Endothelial cell of umbilical vein (primary cell): ENCODE results near the gene MRPL2. TPM values are rescaled to one million over a fixed set of nuclear protein-coding genes. Genes with fewer than 3 reads are reported as not detected.

ENCODE experiments used
- BruUV-seq: library from RNA; stranded (reverse); fragments of 400-500 nt; replicated peaks from 2 replicates; lab custom pipeline; 2021; lab: Mats Ljungman, UMichigan
- CTCF ChIA-PET: fragments of 300-600, 350-600 bp; sonication (Branson Sonifier 250); formaldehyde crosslinking; loops from one replicate; lab custom pipeline; 2021; ENCODE audit warnings: antibody characterized with exemption, inconsistent platforms; lab: Charles Lee
- POLR2A ChIA-PET: fragments of 300-600, 350-600 bp; sonication (Branson Sonifier 250); formaldehyde crosslinking; loops from one replicate; lab custom pipeline; 2021; ENCODE audit warnings: antibody characterized with exemption, inconsistent platforms; lab: Charles Lee
- DNase-seq: peaks from one replicate; pipeline ENCODE4 v3.0.0-alpha.2; 2011; ENCODE audit warnings: low read depth, low spot score
- FAIRE-seq: peaks from 2 replicates; lab custom pipeline; 2011; peaks lifted over from hg19 to GRCh38; lab: Jason Lieb, UNC
- H2AFZ ChIP-seq: 2 replicates; pipeline ENCODE4 v1.6.0; 2012; ENCODE audit warnings: low read depth, low read length, control low read depth, inconsistent platforms
- H3K27ac ChIP-seq: 2 replicates; pipeline ENCODE4 v1.5.1; 2011; ENCODE audit warnings: low read depth, mild to moderate bottlenecking, control low read depth, low read length, moderate library complexity; ENCODE audit not compliant: insufficient read depth
- H3K27me3 ChIP-seq, 2 experiments: 2 replicates each; pipeline versions ENCODE4 v1.6.0 to v1.6.1; 2011; ENCODE audit warnings: low read length in 2 of 2, mixed read lengths in 1 of 2; ENCODE audit not compliant: control insufficient read depth in 2 of 2, insufficient read depth in 2 of 2
- H3K36me3 ChIP-seq, 2 experiments: 2 replicates in 1 of 2; 3 replicates in 1 of 2; pipeline ENCODE4 v1.5.1; 2011; ENCODE audit warnings: low read length in 2 of 2, mild to moderate bottlenecking in 1 of 2, moderate library complexity in 1 of 2; ENCODE audit not compliant: control insufficient read depth in 2 of 2, insufficient read depth in 2 of 2; ENCODE audit errors: extremely low read depth in 1 of 2
- H3K4me1 ChIP-seq: 3 replicates; pipeline ENCODE4 v1.5.1; 2011; ENCODE audit warnings: mild to moderate bottlenecking, low read length; ENCODE audit not compliant: control insufficient read depth, insufficient read depth; ENCODE audit errors: extremely low read depth
- H3K4me2 ChIP-seq: 2 replicates; pipeline ENCODE4 v1.6.1; 2011; ENCODE audit warnings: low read length, control low read depth, mixed read lengths; ENCODE audit not compliant: insufficient read depth
- H3K4me3 ChIP-seq, 3 experiments: fragments of 200-600 bp in 1 of 3; sonication (generic), shearing (Covaris generic) in 1 of 3; replicated peaks in 1 of 3; 2 replicates each; pipeline ENCODE4 v1.5.1; 2011 to 2016; ENCODE audit warnings: control low read depth in 3 of 3, low read length in 3 of 3, mild to moderate bottlenecking in 2 of 3, inconsistent platforms in 1 of 3, low read depth in 1 of 3, moderate library complexity in 1 of 3; ENCODE audit not compliant: insufficient read depth in 1 of 3
- H3K79me2 ChIP-seq: 2 replicates; pipeline ENCODE4 v1.6.0; 2012; ENCODE audit warnings: low read length, inconsistent platforms; ENCODE audit not compliant: control insufficient read depth, insufficient read depth
- H3K9ac ChIP-seq: replicated peaks from 2 replicates; pipeline ENCODE3; 2011; ENCODE audit warnings: low read length, control low read depth; ENCODE audit not compliant: insufficient read depth; ENCODE audit errors: extremely low read depth
- H3K9me1 ChIP-seq: replicated peaks from 3 replicates; pipeline ENCODE4 v1.6.0; 2011; ENCODE audit warnings: mild to moderate bottlenecking, low read length; ENCODE audit not compliant: control insufficient read depth, insufficient read depth; ENCODE audit errors: extremely low read depth
- H3K9me3 ChIP-seq: replicated peaks from 2 replicates; pipeline ENCODE4 v1.5.1; 2012; ENCODE audit warnings: low read length, inconsistent platforms; ENCODE audit not compliant: control insufficient read depth, insufficient read depth
- H4K20me1 ChIP-seq: replicated peaks from 2 replicates; pipeline ENCODE3; 2011; ENCODE audit warnings: mild to moderate bottlenecking, low read length; ENCODE audit not compliant: control insufficient read depth, insufficient read depth; ENCODE audit errors: extremely low read depth
- CTCF ChIP-seq, 2 donors: IDR thresholded peaks; 1 replicate in 1 of 2; 2 replicates in 1 of 2; pipeline ENCODE4 v1.5.1; 2011; ENCODE audit warnings: low read length in 2 of 2, mild to moderate bottlenecking in 2 of 2, moderate library complexity in 2 of 2, control low read depth in 1 of 2, inconsistent platforms in 1 of 2, low read depth in 1 of 2; ENCODE audit not compliant: insufficient read depth in 1 of 2; ENCODE audit errors: extremely low read depth in 1 of 2
- EZH2 ChIP-seq: IDR thresholded peaks from 2 replicates; pipeline ENCODE4 v1.6.1; 2012; ENCODE audit warnings: borderline replicate concordance, low read depth, mild to moderate bottlenecking, moderate library complexity, low read length, inconsistent platforms; ENCODE audit not compliant: severe bottlenecking
- FOS ChIP-seq: IDR thresholded peaks from 2 replicates; pipeline ENCODE4 v1.6.1; 2011; ENCODE audit warnings: mild to moderate bottlenecking, low read length, moderate library complexity, borderline replicate concordance; ENCODE audit not compliant: insufficient read depth
- GATA2 ChIP-seq: IDR thresholded peaks from 2 replicates; pipeline ENCODE4 v1.7.0; 2011; ENCODE audit warnings: low read depth, mild to moderate bottlenecking, moderate library complexity, mixed read lengths, low read length; ENCODE audit not compliant: insufficient read length, insufficient read depth
- JUN ChIP-seq: IDR thresholded peaks from 2 replicates; pipeline ENCODE4 v1.6.1; 2011; ENCODE audit warnings: borderline replicate concordance, low read depth; ENCODE audit not compliant: insufficient read length, insufficient read depth
- MAX ChIP-seq: IDR thresholded peaks from 2 replicates; pipeline ENCODE4 v1.6.1; 2011; ENCODE audit not compliant: insufficient read depth, insufficient read length
- MYC ChIP-seq: IDR thresholded peaks from one replicate; pipeline ENCODE4 v1.6.1; 2011; ENCODE audit warnings: mild to moderate bottlenecking, low read depth, low read length
- POLR2A ChIP-seq: IDR thresholded peaks from 2 replicates; pipeline ENCODE4 v1.6.1; 2012; ENCODE audit warnings: low read depth, mild to moderate bottlenecking, control low read depth, low read length
- POLR2AphosphoS5 ChIP-seq: IDR thresholded peaks from 2 replicates; pipeline ENCODE4 v1.6.1; 2012; ENCODE audit warnings: low read depth, mild to moderate bottlenecking, control low read depth, low read length, moderate library complexity; ENCODE audit not compliant: insufficient read depth
- dilution Hi-C: fragments of 300-500 bp; cut with MboI; formaldehyde crosslinking; loops from one replicate; pipeline ENCODE4 v1.15.0; 2019; ENCODE audit warnings: low sequenced_read_pairs; ENCODE audit not compliant: extremely low pct_ligation_motif_present
- intact Hi-C: fragments of 100-400 bp; cut with micrococcal nuclease; formaldehyde crosslinking; loops from one replicate; pipeline ENCODE4 v1.10.0; 2022
- polyA plus RNA-seq, 4 experiments: library from polyadenylated mRNA; depleted of rRNA in 3 of 4; stranded (reverse) in 3 of 4; unstranded in 1 of 4; fragments of >200 nt; gene quantifications; 2 replicates each; pipeline versions ENCODE4 v1.2.1 to v1.2.3, GENCODE V29; 2011 to 2012; ENCODE audit warnings: missing spikeins in 1 of 4
- total RNA-seq: library from RNA; stranded (reverse); gene quantifications from 2 replicates; pipeline ENCODE4 v1.2.3, GENCODE V29; 2021

The MRPL2 gene
- total and polyA plus RNA-seq, 2 donors (not counting 3 experiments of a cell fraction or from before 2014, with no cell fraction given) = 37.6 to 63.6 TPM

- H3K4me1 ChIP-seq = peaks cover 17% of the 10 kb centered on the region
- intact Hi-C loops = loop anchor here (5.0 kb wide), 1 partner anchor 1086 kb away; no protein-coding TSS in a partner anchor
Observed at GRCh38 chr6:43093436-43094289, 34.4 kb upstream of the MRPL2 start.

More at GRCh38 chr6:43093436-43094289, 34.4 kb upstream of the MRPL2 start:
- dilution Hi-C loops = no loop called here
- H3K9ac ChIP-seq = no peak overlapping the region
- no peaks in the 10 kb centered on the region for H3K9me3 ChIP-seq
- DNase-seq (peak; percentile 57), FAIRE-seq (no peak)
- ChIA-PET CTCF (interaction anchor here (0.7 kb wide), 1 partner anchor 216 kb away, joined by 4 read pairs; no protein-coding TSS in a partner anchor), POLR2A (no interaction called here)
- H3K27ac ChIP-seq = no peak overlapping the region
- no peaks in the 10 kb centered on the region for H3K27me3 ChIP-seq
- H3K36me3 ChIP-seq = no peaks in the 10 kb centered on the region
- H4K20me1 ChIP-seq = no peaks in the 10 kb centered on the region
- H3K9me1 ChIP-seq = no peaks in the 10 kb centered on the region
- peak overlapping the region; percentile 34 for H3K4me2 ChIP-seq
- H3K79me2 ChIP-seq = no peaks in the 10 kb centered on the region
- H2AFZ ChIP-seq = peak overlapping the region; percentile 83
- TF ChIP-seq POLR2AphosphoS5 = no peak
- TF ChIP-seq EZH2 = no peak
- no peak for TF ChIP-seq FOS
- TF ChIP-seq MAX = no peak
- no peak for TF ChIP-seq POLR2A
- no peak for TF ChIP-seq CTCF (IDR thresholded peaks at IDR 0.05; ENCODE audit: extremely low read depth in 1 of 2, insufficient read depth in 1 of 2, low read depth in 1 of 2, low read length in 2 of 2)
- no peak for TF ChIP-seq JUN
- TF ChIP-seq GATA2 = no peak
- TF ChIP-seq MYC = no peak
- BruUV-seq = no TSS peak
- H3K4me3 ChIP-seq = peak overlapping the region in 1 of 3 experiments; percentile 15
